GM12878 (cell line): ENCODE measurements around the gene ISCA2. TPM values are rescaled to one million over a fixed set of nuclear protein-coding genes. Genes with fewer than 3 reads are reported as not detected.

Experiments used
- ATAC-seq: fragments of 200-7000 bp; cut with Tn5 transposase; 3 replicates; pipeline ENCODE4 v1.9.1; 2020; ENCODE audit warnings: mild to moderate bottlenecking, moderate library complexity
- BruUV-seq: library from RNA; stranded (reverse); fragments of 400-500 nt; replicated peaks from 2 replicates; lab custom pipeline; 2021; lab: Mats Ljungman, UMichigan
- CTCF ChIA-PET: fragments of 300-600 bp; sonication (Branson Sonifier 250); formaldehyde crosslinking; extraction: SDS; loops from one replicate; lab custom pipeline; 2021; ENCODE audit warnings: inconsistent platforms; lab: Yijun Ruan, JAX
- POLR2A ChIA-PET: fragments of 350-600 bp; formaldehyde crosslinking; extraction: SDS; loops from one replicate; lab custom pipeline; 2021; ENCODE audit warnings: inconsistent platforms; lab: Charles Lee
- RAD21 ChIA-PET: fragments of 300-600 bp; sonication (Branson Sonifier 250); formaldehyde crosslinking; loops from one replicate; lab custom pipeline; 2023; ENCODE audit warnings: antibody characterized with exemption; ENCODE audit not compliant: unreplicated experiment; lab: Charles Lee
- SMC1A ChIA-PET: fragments of 300-600 bp; sonication (Branson Sonifier 250); formaldehyde crosslinking; loops from one replicate; lab custom pipeline; 2023; ENCODE audit not compliant: unreplicated experiment, uncharacterized antibody; lab: Charles Lee
- DNase-seq: peaks from one replicate; pipeline ENCODE4 v3.0.0-alpha.2; 2011; ENCODE audit warnings: low read depth, low spot score
- FAIRE-seq: peaks from 3 replicates; lab custom pipeline; 2011; peaks lifted over from hg19 to GRCh38; lab: Jason Lieb, UNC
- H2AFZ ChIP-seq: 2 replicates; pipeline ENCODE4 v1.6.0; 2011; ENCODE audit warnings: low read depth, low read length, control low read depth; ENCODE audit not compliant: control insufficient read depth
- H3K27ac ChIP-seq: 2 replicates; pipeline ENCODE4 v1.5.1; 2011; ENCODE audit warnings: control low read depth; ENCODE audit not compliant: control insufficient read depth, insufficient read depth
- H3K27me3 ChIP-seq, 2 experiments: replicated peaks in 1 of 2; 2 replicates each; pipeline versions ENCODE4 v1.6.0 to v1.6.1; 2011; ENCODE audit warnings: low read length in 1 of 2; ENCODE audit not compliant: control insufficient read depth in 2 of 2, insufficient read depth in 2 of 2
- H3K36me3 ChIP-seq, 2 experiments: 2 replicates each; pipeline ENCODE4 v1.5.1; 2011; ENCODE audit warnings: low read length in 1 of 2; ENCODE audit not compliant: control insufficient read depth in 2 of 2, insufficient read depth in 2 of 2
- H3K4me1 ChIP-seq: 2 replicates; pipeline ENCODE4 v1.6.1; 2011; ENCODE audit warnings: mild to moderate bottlenecking, low read length, moderate library complexity, mixed read lengths; ENCODE audit not compliant: control insufficient read depth, insufficient read depth
- H3K4me2 ChIP-seq: 2 replicates; pipeline ENCODE4 v1.6.0; 2011; ENCODE audit warnings: control low read depth; ENCODE audit not compliant: control insufficient read depth, insufficient read depth
- H3K4me3 ChIP-seq: fragments of 200-600 bp; sonication (generic); 2 replicates; pipeline ENCODE4 v1.5.1; 2016
- H3K79me2 ChIP-seq: 2 replicates; pipeline ENCODE4 v1.6.0; 2011; ENCODE audit warnings: low read length; ENCODE audit not compliant: control insufficient read depth, insufficient read depth
- H3K9ac ChIP-seq: 2 replicates; pipeline ENCODE4 v1.8.0; 2011; ENCODE audit warnings: low read length, control low read depth, mixed read lengths; ENCODE audit not compliant: control insufficient read depth, insufficient read depth
- H3K9me3 ChIP-seq: replicated peaks from 3 replicates; pipeline ENCODE4 v1.5.1; 2011; ENCODE audit warnings: mild to moderate bottlenecking, low read length; ENCODE audit not compliant: control insufficient read depth, insufficient read depth
- H4K20me1 ChIP-seq: 2 replicates; pipeline ENCODE4 v1.6.0; 2011; ENCODE audit not compliant: control insufficient read depth, insufficient read depth
- ATF3 ChIP-seq: IDR thresholded peaks from 2 replicates; pipeline ENCODE4 v1.6.1; 2011; ENCODE audit warnings: low read depth, mild to moderate bottlenecking, low read length, moderate library complexity, borderline replicate concordance; ENCODE audit errors: extremely low read depth
- BCLAF1 ChIP-seq: fragments of 450-650 bp; IDR thresholded peaks from 2 replicates; pipeline ENCODE4 v1.6.1; 2017; ENCODE audit warnings: antibody characterized with exemption, mild to moderate bottlenecking, moderate library complexity
- HDAC6 ChIP-seq: fragments of 200-600 bp; sonication (generic); IDR thresholded peaks from one replicate; pipeline ENCODE4 v1.8.0; 2017; ENCODE audit warnings: antibody characterized with exemption; ENCODE audit not compliant: unreplicated experiment
- JUND ChIP-seq: IDR thresholded peaks from 2 replicates; pipeline ENCODE4 v1.6.1; 2012; ENCODE audit warnings: low read depth, mild to moderate bottlenecking, low read length, improper control_type of control experiment, moderate library complexity
- NR2C1 ChIP-seq: fragments of 450-650 bp; IDR thresholded peaks from 2 replicates; pipeline ENCODE4 v1.6.1; 2017; ENCODE audit warnings: antibody characterized with exemption, mild to moderate bottlenecking, moderate library complexity
- NR2C2 ChIP-seq: IDR thresholded peaks from 2 replicates; pipeline ENCODE4 v1.6.1; 2011; ENCODE audit warnings: borderline replicate concordance, low read depth; ENCODE audit not compliant: control insufficient read depth, insufficient read length
- NRF1 ChIP-seq: conservative IDR thresholded peaks from 2 replicates; pipeline ENCODE4 v1.6.1; 2011; ENCODE audit warnings: mild to moderate bottlenecking, low read depth, low read length, improper control_type of control experiment
- RELA ChIP-seq: fragments of 450-650 bp; IDR thresholded peaks from 2 replicates; pipeline ENCODE4 v1.8.0; 2014; ENCODE audit warnings: borderline replicate concordance; ENCODE audit not compliant: partially characterized antibody
- RUNX3 ChIP-seq: IDR thresholded peaks from 2 replicates; pipeline ENCODE4 v1.6.1; 2012; ENCODE audit warnings: low read length, inconsistent platforms
- SMC3 ChIP-seq: IDR thresholded peaks from 2 replicates; pipeline ENCODE4 v1.6.1; 2011; ENCODE audit warnings: low read length, improper control_type of control experiment, borderline replicate concordance
- TARDBP ChIP-seq: IDR thresholded peaks from 2 replicates; pipeline ENCODE4 v1.6.1; 2016; ENCODE audit warnings: borderline replicate concordance
- ZNF622 ChIP-seq: fragments of 450-650 bp; IDR thresholded peaks from 2 replicates; pipeline ENCODE4 v1.6.1; 2017; ENCODE audit warnings: mild to moderate bottlenecking, inconsistent platforms
- WGBS: methylation state at CpG from one replicate; pipeline ENCODE4 v1.1.6; 2016; ENCODE audit warnings: low lambda C conversion rate; ENCODE audit not compliant: insufficient replicate concordance, insufficient coverage; ENCODE audit errors: missing lambda C conversion rate; 5-methylcytosine and 5-hydroxymethylcytosine counted together
- in situ Hi-C: fragments of 300-500 bp; cut with MboI; formaldehyde crosslinking; loops from 9 replicates; pipeline ENCODE4 v1.14.3; 2018; ENCODE audit warnings: mixed read lengths
- intact Hi-C: fragments of 100-400 bp; cut with micrococcal nuclease; formaldehyde crosslinking; loops from one replicate; pipeline ENCODE4 v1.14.2; 2022; ENCODE audit not compliant: unreplicated experiment
- polyA plus RNA-seq, 11 experiments: library from polyadenylated mRNA; depleted of rRNA in 4 of 11; unstranded in 6 of 11; stranded (reverse) in 5 of 11; fragments of >200 nt; fragmentation: Nextera tagmentation in 4 of 11; fragmentation: Illumina TruSeq in 1 of 11; extraction: Ambion mirVana in 4 of 11; extraction: Trizol in 1 of 11; gene quantifications; 1 replicate in 1 of 11; 2 replicates in 10 of 11; pipeline versions ENCODE4 v1.2.1 to v1.2.3, GENCODE V29; 2011 to 2016; ENCODE audit warnings: inconsistent platforms in 2 of 11, missing spikeins in 2 of 11, low read depth in 1 of 11
- total RNA-seq, 4 experiments: library from RNA; depleted of rRNA in 3 of 4; stranded (reverse); fragments of >200 nt in 3 of 4; fragmentation: Illumina TruSeq in 1 of 4; extraction: Trizol in 1 of 4; gene quantifications; 2 replicates each; pipeline versions ENCODE4 v1.2.1 to v1.2.3, GENCODE V29; 2013 to 2021

ISCA2 gene
- total and polyA plus RNA-seq, 10 of the 15 experiments (the other 5 are each of a cell fraction or from before 2014, with no cell fraction given): 7.5 to 116 (median 32.5) TPM

GRCh38 chr14:74503291-74503937 lies 9.8 kb downstream of the ISCA2 start:
- DNase-seq (no peak), FAIRE-seq (no peak), ATAC-seq (no peak)
- no peaks in the 10 kb centered on the region for H3K9me3 ChIP-seq
- ChIA-PET RAD21 (no interaction called here), CTCF (no interaction called here), POLR2A (no interaction called here), SMC1A (no interaction called here)
- H4K20me1 ChIP-seq: no peaks in the 10 kb centered on the region
- in situ Hi-C loops (no loop called here), intact Hi-C loops (no loop called here)
- H3K9ac ChIP-seq: no peak overlapping the region
- no peak overlapping the region for H2AFZ ChIP-seq
- H3K4me2 ChIP-seq: no peak overlapping the region
- BruUV-seq: no TSS peak
- no peak overlapping the region for H3K4me3 ChIP-seq
- 58% methylated on average over 13 of the region's 14 CpGs for WGBS
- TF ChIP-seq NRF1 (no peak), TARDBP (no peak), ZNF622 (no peak), NR2C1 (no peak), RUNX3 (no peak), JUND (no peak), ATF3 (no peak), HDAC6 (no peak), RELA (no peak), BCLAF1 (no peak), NR2C2 (no peak), SMC3 (no peak)
- no peak overlapping the region for H3K27ac ChIP-seq
- H3K79me2 ChIP-seq: no peaks in the 10 kb centered on the region
- H3K36me3 ChIP-seq: no peaks in the 10 kb centered on the region
- H3K27me3 ChIP-seq: no peaks in the 10 kb centered on the region; a peak in 1 of 4 replicates
- H3K4me1 ChIP-seq: no peaks in the 10 kb centered on the region
